Panc1 (cell line): Measurements from ENCODE around the gene NEK1. TPM values are rescaled to one million over a fixed set of nuclear protein-coding genes. Genes with fewer than 3 reads are reported as not detected.

Experiments
- ATAC-seq: fragments of 200-7000 bp; cut with Tn5 transposase; 2 replicates; pipeline ENCODE4 v1.9.1; 2020; ENCODE audit warnings: mild to moderate bottlenecking, moderate library complexity
- BruUV-seq: library from RNA; stranded (reverse); fragments of 400-500 nt; replicated peaks from 2 replicates; lab custom pipeline; 2021; lab: Mats Ljungman, UMichigan
- CTCF ChIA-PET: fragments of 300-600 bp; sonication (Branson Sonifier 250); formaldehyde crosslinking; loops from one replicate; lab custom pipeline; 2022; ENCODE audit warnings: antibody characterized with exemption; lab: Charles Lee
- POLR2A ChIA-PET: fragments of 300-600 bp; sonication (Branson Sonifier 250); formaldehyde crosslinking; loops from one replicate; lab custom pipeline; 2022; ENCODE audit warnings: antibody characterized with exemption; lab: Charles Lee
- DNase-seq: peaks from one replicate; pipeline ENCODE4 v3.0.0-alpha.2; 2010; ENCODE audit warnings: low read depth, low spot score
- H3K27ac ChIP-seq: 2 replicates; pipeline ENCODE4 v1.5.1; 2011; ENCODE audit warnings: mild to moderate bottlenecking, low read length, inconsistent platforms
- H3K27me3 ChIP-seq: fragments of 200-500 bp; sonication (Bioruptor generic); 2 replicates; pipeline ENCODE4 v1.6.0; 2014; ENCODE audit warnings: low read length, inconsistent platforms; ENCODE audit not compliant: control insufficient read depth, insufficient read depth
- H3K36me3 ChIP-seq: fragments of 200-500 bp; sonication (Bioruptor generic); 2 replicates; pipeline ENCODE4 v1.5.1; 2014; ENCODE audit warnings: inconsistent platforms, mild to moderate bottlenecking, low read length, moderate library complexity; ENCODE audit not compliant: control insufficient read depth, insufficient read depth
- H3K4me1 ChIP-seq: 2 replicates; pipeline ENCODE4 v1.5.1; 2011; ENCODE audit warnings: inconsistent platforms, mild to moderate bottlenecking, low read length, moderate library complexity; ENCODE audit not compliant: control insufficient read depth, insufficient read depth
- H3K4me3 ChIP-seq, 2 experiments: 2 replicates each; pipeline ENCODE4 v1.5.1; 2011 to 2012; ENCODE audit warnings: low read depth in 2 of 2, low read length in 2 of 2, mild to moderate bottlenecking in 2 of 2, inconsistent platforms in 1 of 2, moderate library complexity in 1 of 2
- H3K9me3 ChIP-seq: fragments of 200-500 bp; sonication (Bioruptor generic); 2 replicates; pipeline ENCODE4 v1.5.1; 2014; ENCODE audit warnings: low read depth, mild to moderate bottlenecking, inconsistent platforms, low read length, moderate library complexity; ENCODE audit not compliant: control insufficient read depth, insufficient read depth
- CTCF ChIP-seq: fragments of 450-650 bp; IDR thresholded peaks from 2 replicates; pipeline ENCODE4 v1.5.1; 2017; ENCODE audit warnings: mild to moderate bottlenecking
- POLR2AphosphoS5 ChIP-seq: IDR thresholded peaks from 2 replicates; pipeline ENCODE4 v1.6.1; 2012; ENCODE audit warnings: mild to moderate bottlenecking, low read depth, low read length, moderate library complexity
- REST ChIP-seq, 2 experiments: IDR thresholded peaks; 2 replicates each; pipeline ENCODE4 v1.6.1; 2011 to 2012; ENCODE audit warnings: low read depth in 2 of 2, control low read depth in 1 of 2, low read length in 1 of 2, mild to moderate bottlenecking in 1 of 2, moderate library complexity in 1 of 2; ENCODE audit not compliant: insufficient read depth in 1 of 2
- SIN3A ChIP-seq: IDR thresholded peaks from 2 replicates; pipeline ENCODE4 v1.6.1; 2012; ENCODE audit warnings: low read depth, mild to moderate bottlenecking, low read length, moderate library complexity, borderline replicate concordance; ENCODE audit not compliant: insufficient read depth
- TCF7L2 ChIP-seq: IDR thresholded peaks from 2 replicates; pipeline ENCODE4 v1.6.1; 2011; ENCODE audit warnings: mild to moderate bottlenecking, low read depth, low read length, inconsistent platforms
- in situ Hi-C: cut with HindIII; loops from 2 replicates; pipeline ENCODE4 v1.10.0; 2016; ENCODE audit warnings: low sequenced_read_pairs, low pct_unique_long_range_greater_than_20kb
- intact Hi-C: fragments of 100-400 bp; cut with micrococcal nuclease; formaldehyde crosslinking; loops from one replicate; pipeline ENCODE4 v1.10.0; 2022; ENCODE audit not compliant: unreplicated experiment
- total RNA-seq: library from RNA; stranded (reverse); gene quantifications from one replicate; pipeline ENCODE4 v1.2.1, GENCODE V29; 2021; ENCODE audit not compliant: unreplicated experiment

The NEK1 gene
- total RNA-seq, 1 experiment from 2014 or later, result 9.2 TPM

- no TSS peak for BruUV-seq
- in situ Hi-C loops, result no loop called here
Observed at GRCh38 chr4:169645627-169646026, 33.2 kb upstream of the NEK1 start.

GRCh38 chr4:169644802-169645201, 32.4 kb upstream of the NEK1 start:
- ATAC-seq (no peak), DNase-seq (no peak)
- H3K4me3 ChIP-seq, result no peak overlapping the region
- ChIA-PET POLR2A (no interaction called here), CTCF (no interaction called here)
- H3K9me3 ChIP-seq, result no peaks in the 10 kb centered on the region
- H3K4me1 ChIP-seq, result no peaks in the 10 kb centered on the region
- in situ Hi-C loops, result no loop called here
- intact Hi-C loops, result no loop called here
- no peak for TF ChIP-seq TCF7L2
- TF ChIP-seq CTCF, result no peak
- no peak for TF ChIP-seq SIN3A
- TF ChIP-seq POLR2AphosphoS5, result no peak
- no peak for TF ChIP-seq REST (IDR thresholded peaks at IDR 0.05; ENCODE audit: insufficient read depth in 1 of 2, low read depth in 2 of 2, low read length in 1 of 2)
- H3K36me3 ChIP-seq, result no peaks in the 10 kb centered on the region
- H3K27me3 ChIP-seq, result no peaks in the 10 kb centered on the region
- no peak overlapping the region for H3K27ac ChIP-seq
- no TSS peak for BruUV-seq

More at GRCh38 chr4:169645627-169646026, 33.2 kb upstream of the NEK1 start:
- Histone ChIP-seq H3K27me3 (no peaks in the 10 kb centered on the region), H3K4me1 (no peaks in the 10 kb centered on the region), H3K36me3 (no peaks in the 10 kb centered on the region), H3K4me3 (no peak overlapping the region), H3K9me3 (no peaks in the 10 kb centered on the region), H3K27ac (no peak overlapping the region)
- intact Hi-C loops, result no loop called here
- ATAC-seq (no peak), DNase-seq (no peak)
- TF ChIP-seq CTCF, result no peak
- no peak for TF ChIP-seq SIN3A
- POLR2A ChIA-PET, result interaction anchor here (0.7 kb wide), 1 partner anchor 101 kb away, joined by 3 read pairs; no protein-coding TSS in a partner anchor
- CTCF ChIA-PET, result no interaction called here
